DMS53 treated with DMSO at 0.1 percent for 48 hours (cell line): ENCODE data around the gene DTX4.

Source experiments
- DNase-seq: peaks from one replicate; lab custom pipeline; 2025; ENCODE audit not compliant: unreplicated experiment; lab: John Stamatoyannopoulos, UW

DTX4 gene

GRCh38 chr11:59216641-59217564 is 45.0 kb downstream of the DTX4 start:
- DNase-seq: no peak

- DNase-seq: no peak
These were observed 46.4 kb downstream of the DTX4 start for GRCh38 chr11:59218319-59218718.

GRCh38 chr11:59218893-59219292 is 47.0 kb downstream of the DTX4 start:
- DNase-seq: no peak

- DNase-seq: no peak
These were observed 47.9 kb downstream of the DTX4 start for GRCh38 chr11:59219836-59220235.

- no peak for DNase-seq
These were observed 49.5 kb downstream of the DTX4 start for GRCh38 chr11:59221441-59221840.

- no peak for DNase-seq
These were observed 50.6 kb downstream of the DTX4 start for GRCh38 chr11:59222464-59223060.

GRCh38 chr11:59223177-59223576 is 51.2 kb downstream of the DTX4 start:
- DNase-seq: no peak

GRCh38 chr11:59223611-59224010 is 51.7 kb downstream of the DTX4 start:
- DNase-seq: no peak

GRCh38 chr11:59224351-59224928 is 52.5 kb downstream of the DTX4 start:
- DNase-seq: no peak

GRCh38 chr11:59225017-59225416 is 53.1 kb downstream of the DTX4 start:
- no peak for DNase-seq

- DNase-seq: no peak
These were observed 54.5 kb downstream of the DTX4 start for GRCh38 chr11:59226396-59226795.

- DNase-seq: no peak
These were observed 68.4 kb downstream of the DTX4 start for GRCh38 chr11:59240322-59240721.

GRCh38 chr11:59243633-59244032 is 71.7 kb downstream of the DTX4 start:
- DNase-seq: no peak

- DNase-seq: no peak
These were observed 75.7 kb downstream of the DTX4 start for GRCh38 chr11:59247531-59248227.

- DNase-seq: no peak
These were observed 77.6 kb downstream of the DTX4 start for GRCh38 chr11:59249535-59249934.

GRCh38 chr11:59253001-59253400 is 81.1 kb downstream of the DTX4 start:
- no peak for DNase-seq

GRCh38 chr11:59254286-59254685 is 82.4 kb downstream of the DTX4 start:
- no peak for DNase-seq

GRCh38 chr11:59255281-59255680 is 83.3 kb downstream of the DTX4 start:
- no peak for DNase-seq
